SKM-1 (cell line): ENCODE data around the gene LDB2.

Experiments
- DNase-seq: peaks from one replicate; lab custom pipeline; 2025; ENCODE audit not compliant: unreplicated experiment; lab: John Stamatoyannopoulos, UW

LDB2 gene

DNA sequence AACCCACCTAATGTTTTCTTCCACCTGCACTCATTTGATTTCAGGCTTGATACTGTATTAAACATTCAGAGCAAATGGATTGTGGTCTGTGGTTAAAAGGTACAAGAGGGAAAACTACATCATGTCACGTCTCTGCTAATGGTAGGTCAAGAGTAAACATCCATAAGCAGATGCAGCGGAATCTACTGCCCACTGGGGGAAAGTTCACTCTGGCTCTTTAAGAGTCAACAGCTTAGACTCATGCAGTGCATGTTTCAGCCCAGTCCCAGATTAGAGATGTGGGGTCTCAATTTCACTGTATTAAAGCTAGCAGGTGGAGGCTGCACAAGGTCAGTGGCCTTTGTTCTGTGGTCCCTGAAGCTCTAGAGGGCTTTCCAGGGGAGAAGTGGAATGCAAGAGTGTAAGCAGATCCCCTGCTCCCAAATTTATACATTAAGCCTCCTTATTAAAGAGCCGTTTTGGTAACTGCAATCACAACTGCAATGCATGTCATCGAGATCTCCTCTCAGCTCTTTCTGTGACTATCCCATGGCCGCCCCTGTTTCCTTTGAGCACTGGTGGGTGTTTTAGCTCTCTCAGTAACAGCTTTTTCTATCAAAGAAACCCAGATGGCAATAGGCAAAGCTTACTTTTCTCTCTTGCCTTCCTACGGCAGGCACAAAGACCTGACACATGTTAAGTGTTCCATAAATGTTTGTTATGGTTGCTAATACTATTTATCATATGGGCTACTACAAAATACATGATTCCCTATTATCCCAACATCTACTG lies 53.4 kb downstream of the LDB2 start:
- no peak for DNase-seq

DNA sequence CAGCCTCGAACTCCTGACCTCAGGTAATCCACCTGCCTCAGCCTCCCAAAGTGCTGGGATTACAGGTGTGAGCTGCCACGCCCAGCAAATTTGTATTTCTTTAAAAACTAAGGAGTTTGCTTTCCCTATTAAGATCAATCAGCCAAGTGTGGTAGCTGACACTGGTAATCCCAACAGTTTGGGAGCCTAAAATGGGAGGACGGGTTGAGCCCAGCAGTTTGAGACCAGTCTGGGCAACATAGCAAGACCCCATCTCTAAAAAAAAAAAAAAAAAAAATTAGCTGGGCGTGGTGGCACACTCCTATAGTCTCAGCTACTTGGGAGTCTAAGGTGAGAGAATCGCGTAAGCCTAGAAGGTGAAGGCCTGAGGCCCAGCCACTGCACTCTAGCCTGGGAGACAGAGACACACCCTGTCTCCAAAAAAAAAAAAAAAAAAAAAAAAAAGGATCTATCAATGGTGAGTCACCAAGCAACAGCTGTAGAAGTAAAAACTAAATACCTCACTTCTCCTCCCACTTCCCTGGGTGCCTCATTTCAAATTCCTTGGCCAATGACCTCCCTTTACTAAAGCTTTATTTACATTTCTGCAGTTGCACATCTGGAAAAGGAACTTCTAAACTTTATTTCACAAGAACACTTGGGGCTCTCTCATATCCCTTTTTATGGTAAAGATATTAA lies 54.5 kb downstream of the LDB2 start:
- no peak for DNase-seq

DNA sequence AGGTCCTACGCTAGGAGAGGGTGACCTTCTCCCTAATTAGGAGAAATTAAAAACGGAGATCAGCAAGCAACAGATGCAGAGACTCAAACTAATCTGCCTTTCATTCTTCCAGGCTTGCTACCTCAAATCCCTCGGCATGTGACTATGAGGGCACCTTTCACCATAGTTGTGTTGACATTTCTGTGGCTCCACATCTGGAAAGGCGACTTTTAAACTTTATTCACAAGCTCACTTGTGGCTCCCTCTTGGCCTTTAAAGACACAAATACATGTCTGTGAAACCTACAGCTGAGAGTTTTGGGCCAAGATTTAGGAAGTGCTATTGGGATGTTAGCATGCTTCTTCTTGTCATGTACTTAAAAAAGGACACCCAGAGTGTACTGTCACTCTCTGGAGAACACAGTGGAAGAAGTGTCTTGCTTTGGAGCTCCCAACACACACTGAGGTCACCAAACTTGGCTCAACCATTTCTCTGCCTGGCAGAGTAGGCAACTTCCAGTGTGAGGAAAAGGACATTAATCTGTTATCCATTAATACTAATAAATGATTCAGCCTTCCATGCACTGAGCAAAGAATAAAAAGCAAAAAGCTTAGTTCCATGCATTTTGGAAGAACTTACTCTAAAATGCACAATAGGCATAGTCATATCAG lies 60.1 kb downstream of the LDB2 start:
- no peak for DNase-seq

DNA sequence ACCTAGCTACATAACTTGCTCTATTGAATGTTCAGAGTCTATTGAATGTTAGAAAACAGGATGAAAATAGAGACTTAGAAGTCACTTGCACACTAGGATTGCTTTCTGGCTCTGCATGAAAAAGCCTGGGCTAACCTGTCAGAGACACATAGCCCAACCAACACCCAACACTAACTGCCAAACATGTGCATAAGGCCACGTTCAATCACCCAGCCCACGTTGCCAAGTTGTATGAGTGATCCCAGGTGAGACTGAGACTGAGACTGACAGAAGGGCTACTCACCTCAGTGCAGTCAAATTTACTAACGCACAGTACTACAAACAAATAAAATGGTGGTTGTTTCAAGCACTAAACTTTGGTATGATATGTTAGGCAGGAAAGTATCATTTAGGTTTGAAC lies 61.0 kb downstream of the LDB2 start:
- DNase-seq = no peak

DNA sequence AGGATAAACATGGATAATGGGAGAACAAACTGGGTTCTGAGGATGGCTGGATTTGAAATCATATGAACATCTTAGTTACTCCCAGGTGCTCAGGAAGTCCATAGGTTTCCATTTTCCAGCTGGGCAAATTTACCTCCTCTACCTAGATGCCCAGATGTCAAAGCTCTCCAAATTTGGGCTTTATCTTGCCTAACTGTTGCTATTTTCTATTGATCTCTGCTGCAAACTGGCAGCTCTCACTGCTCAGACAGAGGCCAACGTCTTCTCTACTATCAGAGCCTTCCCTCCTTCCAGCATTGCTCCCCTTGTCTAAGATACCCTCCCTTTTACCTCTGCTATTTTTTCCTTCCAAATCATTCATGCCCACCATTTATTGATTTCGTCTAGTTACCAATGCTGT lies 62.1 kb downstream of the LDB2 start:
- DNase-seq = no peak

DNA sequence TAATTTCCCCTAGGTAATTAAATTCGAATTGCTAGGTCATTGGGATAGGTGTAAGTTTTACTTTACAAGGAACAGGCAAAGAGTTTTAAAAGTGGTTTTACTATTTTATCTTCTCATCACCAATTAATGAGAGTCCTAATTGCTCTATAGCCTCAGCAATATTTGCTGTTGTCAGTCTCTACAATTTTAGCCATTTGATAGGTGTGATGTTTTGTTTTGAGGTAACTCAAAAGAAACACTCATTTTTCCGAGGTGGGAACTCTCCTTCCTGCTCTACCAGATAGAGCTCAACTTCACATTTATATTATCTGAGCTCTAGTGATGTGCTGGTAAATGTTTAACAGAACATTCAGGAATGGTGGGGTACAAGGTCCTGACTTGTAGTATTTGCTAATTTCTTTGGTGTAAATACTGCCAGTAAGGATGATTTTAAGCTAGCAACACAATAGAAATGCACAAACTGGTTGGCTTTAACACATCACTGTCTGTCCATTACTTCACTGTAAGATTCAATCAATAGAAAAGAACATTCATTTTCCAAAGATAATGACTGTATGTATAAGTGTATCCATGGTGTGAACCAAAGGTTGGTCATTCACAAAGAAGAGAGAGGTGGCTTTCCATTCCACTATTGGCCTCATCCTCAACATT lies 62.7 kb downstream of the LDB2 start:
- no peak for DNase-seq

DNA sequence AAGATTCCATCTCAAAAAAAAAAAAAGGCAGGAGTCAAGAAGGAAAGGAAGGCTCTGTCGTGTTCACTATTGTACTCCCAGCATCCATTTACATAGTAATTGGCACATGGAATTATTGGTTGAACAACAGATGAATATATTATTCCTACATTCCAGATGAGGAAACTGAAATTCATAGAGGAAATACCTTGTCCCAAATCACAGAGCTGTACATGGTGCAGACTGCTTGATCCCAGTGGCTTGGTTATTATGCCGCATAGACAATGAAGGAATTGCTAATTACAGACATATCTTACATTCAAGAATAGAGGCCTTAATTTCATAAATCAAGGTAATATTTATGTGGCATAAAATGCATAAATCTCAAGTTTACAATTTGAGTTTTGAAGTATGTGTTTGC lies 63.6 kb downstream of the LDB2 start:
- no peak for DNase-seq

DNA sequence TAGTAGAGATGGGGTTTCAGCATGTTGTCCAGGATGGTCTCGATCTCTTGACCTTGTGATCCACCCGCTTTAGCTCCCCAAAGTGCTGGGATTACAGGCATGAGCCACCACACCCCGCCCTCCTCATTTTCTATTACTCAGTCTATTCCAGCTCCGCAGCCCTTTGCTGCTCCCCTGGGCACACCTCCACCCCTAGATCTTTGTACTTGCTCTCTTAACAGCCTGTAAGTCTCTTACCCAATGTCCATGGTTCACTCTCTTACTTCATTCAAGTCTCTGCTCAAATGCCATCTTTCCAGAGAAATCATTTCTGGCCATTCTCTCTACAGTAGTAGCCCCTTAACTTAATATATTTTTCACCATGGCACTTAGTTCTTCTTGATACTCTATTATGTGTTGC lies 64.7 kb downstream of the LDB2 start:
- DNase-seq = no peak

DNA sequence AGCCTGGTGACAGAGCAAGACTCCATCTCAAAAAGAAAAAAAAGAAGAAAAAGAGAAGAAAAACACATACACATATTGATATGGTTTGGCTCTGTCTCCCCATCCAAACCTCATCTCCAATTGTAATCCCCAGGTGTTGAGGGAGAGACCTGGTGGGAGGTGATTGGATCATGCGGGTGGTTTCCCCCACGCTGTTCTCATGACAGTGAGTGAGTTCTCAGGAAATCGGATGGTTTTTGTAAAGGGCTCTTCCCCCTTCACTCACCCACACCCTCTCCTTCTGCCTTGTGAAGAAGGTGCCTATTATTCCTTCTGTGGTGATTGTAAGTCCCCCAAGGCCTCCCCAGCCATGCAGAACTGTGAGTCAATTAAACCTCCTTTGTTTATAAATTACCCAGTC lies 68.4 kb downstream of the LDB2 start:
- DNase-seq = no peak

DNA sequence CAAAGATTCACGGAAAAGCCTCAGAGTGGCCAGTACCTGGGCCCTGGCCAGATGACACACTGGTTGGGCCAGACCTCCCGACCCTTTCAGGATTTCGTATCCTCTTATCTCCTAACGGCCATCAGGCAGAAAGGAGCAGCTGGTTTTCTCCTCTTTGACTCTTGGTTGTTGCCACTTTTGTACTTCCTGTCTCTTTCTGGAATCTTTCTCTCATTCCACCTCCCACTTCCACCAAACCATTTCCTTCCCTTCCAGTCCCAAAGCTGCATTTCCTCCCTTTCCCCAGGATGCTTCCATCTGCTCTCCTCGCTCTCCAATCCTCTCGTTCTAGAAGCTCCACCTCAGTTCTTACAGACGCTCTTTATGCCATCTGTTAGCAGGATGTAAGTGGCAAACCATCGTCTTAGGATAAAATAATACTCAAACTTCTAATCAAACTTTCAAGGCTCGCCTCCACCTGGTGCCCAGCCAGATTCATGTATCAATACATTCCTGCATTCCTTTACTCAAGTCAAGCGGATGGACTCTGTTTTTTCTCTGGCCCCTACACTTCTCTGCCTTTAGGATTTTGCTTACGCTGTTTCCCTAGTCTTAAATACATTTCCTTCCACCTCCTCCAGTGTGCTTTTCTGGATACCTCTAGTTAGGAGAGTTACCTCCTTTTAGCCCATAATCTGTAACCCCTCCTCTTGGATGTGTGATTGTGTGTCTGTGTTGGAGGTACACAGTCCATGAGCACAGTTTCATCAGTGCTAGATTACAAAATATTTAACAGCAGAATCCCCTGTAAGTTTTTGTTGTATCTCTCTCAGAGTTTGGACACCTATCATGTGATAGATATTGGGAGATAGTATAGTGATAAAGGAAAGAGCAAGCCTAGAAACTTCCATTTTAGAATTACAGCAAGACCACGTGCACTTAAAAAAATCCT lies 70.4 kb downstream of the LDB2 start:
- DNase-seq = no peak

DNA sequence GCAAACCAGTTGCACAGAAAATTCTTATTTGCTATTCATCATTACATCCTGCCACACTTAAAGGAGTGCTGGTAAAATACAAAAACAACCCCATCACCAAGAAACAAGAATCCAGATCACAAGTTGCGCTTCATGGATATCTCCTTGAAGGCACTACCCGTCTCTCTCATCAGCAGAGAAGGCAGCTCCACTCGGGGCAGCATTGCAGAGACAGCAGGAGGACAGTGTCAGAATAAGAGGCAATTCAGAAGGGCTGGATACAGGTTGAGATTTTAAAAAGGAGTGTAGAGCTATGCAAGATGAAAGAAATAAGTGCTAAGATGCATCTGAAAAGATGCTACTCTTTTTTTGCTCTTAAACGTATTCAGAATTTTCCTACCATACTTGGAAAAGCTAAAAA lies 71.4 kb downstream of the LDB2 start:
- no peak for DNase-seq

DNA sequence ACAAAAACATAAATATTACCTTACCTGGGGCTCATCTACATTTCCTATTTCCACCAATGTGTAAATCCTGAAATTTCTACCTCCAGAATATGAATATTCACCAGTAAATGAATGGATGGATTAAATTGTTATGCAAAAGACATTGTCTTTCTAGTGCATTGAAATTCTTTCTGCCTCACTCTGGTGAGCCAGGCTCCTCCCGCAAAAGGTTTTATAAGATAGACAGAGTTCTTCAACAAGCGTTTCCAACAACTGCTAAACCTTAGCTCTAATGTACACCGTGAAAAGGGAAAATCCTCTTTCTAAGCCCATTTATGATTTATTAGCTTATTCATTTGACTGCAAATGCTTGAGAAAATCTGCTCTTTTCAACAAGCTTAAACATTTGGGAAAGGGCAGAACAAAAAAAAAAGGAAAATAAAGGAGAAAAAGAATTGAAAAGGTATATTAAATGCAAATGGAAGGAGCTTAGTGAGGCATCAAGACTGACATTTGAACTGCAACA lies 72.0 kb downstream of the LDB2 start:
- DNase-seq = no peak

DNA sequence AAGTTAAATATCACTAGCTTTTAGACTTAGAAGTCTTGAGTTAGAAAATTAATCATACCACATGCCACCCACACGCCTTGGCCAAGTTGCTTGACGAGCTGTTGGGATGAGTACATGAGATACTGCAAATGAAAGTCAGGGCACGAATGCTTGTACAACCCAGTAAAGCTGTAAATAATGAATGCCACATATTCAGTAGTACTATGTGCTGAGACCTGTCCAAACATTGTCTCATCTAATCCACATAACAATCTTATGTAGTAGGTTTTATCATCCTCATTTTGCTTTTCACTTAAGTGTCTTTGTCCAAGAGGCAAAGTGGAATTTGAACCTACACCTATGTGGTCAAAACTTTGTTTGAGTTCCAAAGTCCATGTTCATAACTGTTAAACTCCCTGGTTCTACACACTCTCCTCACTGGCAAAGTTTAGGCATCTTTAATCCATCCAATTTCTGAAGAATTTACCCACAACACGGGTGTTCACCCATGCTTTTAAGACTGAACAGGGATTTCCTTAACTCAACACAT lies 74.1 kb downstream of the LDB2 start:
- DNase-seq = no peak

DNA sequence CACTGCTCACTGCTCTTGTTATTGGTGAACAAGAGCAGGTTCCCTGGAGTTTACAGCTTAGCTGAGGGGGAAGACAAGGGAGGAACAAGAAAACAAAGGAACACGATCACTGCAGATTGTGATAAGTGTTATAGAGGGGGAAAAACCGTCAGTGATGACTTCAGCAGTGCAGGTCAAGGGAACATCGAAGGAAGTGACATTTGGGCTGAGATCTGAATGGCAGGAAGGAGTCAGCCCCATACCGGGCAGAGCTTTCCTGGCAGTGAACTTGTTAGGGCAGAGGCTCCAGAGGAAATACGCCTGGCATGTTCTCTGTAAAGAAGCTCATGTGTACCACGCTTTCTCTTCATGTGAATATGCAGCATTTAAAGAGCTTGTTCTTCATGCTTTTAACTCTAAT lies 78.1 kb downstream of the LDB2 start:
- no peak for DNase-seq

DNA sequence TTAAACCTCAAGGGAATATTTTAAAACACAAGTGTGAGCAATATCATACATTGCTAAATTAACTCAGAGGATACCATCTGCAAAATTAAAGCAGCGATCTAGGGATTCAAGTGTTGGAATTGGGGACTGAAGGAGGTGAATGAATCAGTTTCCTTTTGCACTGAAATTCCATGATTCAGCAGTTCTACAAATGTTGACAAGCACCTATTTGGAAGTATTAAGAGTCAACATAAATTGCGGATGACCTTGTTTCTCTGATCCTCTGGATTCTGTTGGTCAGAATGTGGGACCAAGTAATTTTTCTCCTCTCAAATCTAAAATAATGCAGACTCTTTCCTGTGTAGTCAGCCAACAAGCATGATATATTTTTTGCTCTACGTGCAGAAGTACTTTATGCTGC lies 78.8 kb downstream of the LDB2 start:
- no peak for DNase-seq

DNA sequence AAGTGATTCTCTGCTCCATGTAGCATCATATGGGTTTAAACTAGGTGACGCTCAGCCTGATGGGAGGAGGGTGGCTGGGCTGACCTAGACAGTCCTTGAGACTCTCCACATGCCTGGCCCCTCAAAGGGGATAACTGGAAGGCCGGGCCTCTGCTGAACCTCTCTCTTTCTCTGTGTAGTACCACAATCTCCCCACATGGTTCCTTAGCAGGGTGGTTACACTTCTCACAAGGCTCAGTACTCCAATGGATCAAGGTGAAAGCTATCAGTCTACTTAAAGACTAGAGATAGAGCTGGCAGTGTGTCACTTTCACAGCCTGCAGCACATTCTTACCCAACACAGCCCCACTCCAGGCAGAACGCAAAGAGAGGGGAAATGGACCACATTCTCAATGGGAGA lies 80.4 kb downstream of the LDB2 start:
- DNase-seq = no peak

DNA sequence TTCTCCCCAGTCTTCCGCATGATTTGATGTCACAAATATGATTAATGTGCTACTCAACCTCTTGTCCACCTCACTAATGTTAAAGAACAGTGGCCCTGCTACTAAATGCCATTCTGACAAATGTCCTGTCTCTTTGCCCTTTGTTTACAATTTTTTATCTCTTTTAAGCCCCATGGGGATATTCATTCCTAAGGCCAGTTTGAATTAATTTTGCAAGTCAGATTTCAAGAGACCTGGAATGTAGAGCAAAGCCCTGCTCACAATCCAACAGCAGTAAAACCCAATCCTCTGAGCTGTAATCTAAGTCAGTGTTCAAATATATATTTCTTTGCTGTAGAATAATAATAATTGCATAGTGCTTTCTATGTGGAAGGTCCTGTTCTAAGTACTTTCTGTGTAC lies 81.2 kb downstream of the LDB2 start:
- DNase-seq = no peak

DNA sequence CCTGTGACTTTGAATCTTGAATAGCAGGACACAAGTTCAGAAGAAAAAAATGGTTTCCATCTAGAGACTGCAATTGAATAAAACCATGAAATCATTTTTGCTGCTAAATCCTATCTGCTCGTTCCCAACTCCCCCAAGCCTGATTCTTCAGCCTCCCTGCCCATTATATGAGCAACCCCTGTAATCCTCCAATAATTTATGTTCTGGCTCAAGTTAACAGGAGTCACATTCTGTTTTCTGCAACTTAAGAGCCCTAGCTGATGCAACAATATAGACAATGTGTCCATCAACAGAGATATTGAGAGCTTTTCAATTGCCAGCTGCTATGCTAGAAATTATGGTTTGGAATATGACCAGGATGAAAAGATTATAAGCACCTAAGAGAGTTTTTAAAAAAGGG lies 84.1 kb downstream of the LDB2 start:
- no peak for DNase-seq

DNA sequence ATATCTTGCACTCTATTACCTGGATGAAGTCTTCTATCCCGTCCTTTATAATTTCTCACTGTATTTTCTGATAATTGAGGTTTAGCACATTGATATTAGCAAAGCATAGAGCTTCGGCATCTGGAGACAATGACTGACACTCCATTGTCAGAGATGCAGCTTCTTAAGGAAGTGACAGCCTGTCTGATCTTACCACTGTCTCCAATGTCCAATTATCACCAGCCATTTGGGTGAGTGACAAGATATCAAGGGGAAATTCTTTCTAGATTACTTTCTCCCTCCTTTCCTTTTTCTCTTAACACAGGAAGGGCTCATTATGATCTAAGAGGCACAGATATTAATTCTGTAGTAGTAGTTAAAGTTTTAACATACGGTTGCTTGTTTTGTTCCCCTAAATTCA lies 86.4 kb downstream of the LDB2 start:
- DNase-seq = no peak

DNA sequence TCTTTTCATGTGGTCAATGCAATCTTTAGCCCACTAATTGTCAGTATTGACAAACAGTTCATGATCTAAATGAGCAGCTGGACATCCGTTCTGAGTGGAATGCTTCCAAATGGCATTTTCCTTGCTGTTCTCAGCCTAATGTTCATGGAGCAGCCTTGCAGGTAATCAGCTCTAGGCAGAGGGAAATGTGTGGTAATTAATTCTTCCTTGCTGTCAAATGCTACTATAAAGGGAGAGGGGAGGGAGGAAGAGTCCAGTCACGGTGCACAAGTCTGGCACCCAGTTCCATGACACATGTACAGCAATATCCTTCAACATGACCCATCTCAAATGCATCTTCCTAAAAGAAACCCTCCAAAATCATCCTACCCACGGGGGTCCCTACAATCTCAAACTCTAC lies 88.5 kb downstream of the LDB2 start:
- DNase-seq = no peak
